ENCODE measurements around the gene TRIM72.
"Not testable (repeated sequence)": the region's sequence is repeated elsewhere in the genome, so short reads cannot be mapped to it uniquely, and the experiment has no call there.

DNA sequence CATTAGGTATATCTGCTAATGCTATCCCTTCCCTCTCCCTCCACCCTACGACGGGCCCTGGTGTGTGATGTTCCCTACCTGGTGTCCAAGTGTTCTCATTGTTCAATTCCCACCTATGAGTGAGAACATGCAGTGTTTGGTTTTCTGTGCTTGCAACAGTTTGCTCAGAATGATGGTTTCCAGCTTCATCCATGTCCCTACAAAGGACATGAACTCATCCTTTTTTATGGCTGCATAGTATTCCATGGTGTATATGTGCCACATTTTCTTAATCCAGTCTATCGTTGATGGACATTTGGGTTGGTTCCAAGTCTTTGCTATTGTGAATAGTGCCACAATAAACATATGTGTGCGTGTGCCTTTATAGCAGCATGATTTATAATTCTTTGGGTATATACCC lies 64.9 kb downstream of the TRIM72 start:
- TF ChIP-seq EZH2, EZH2phosphoT487 (IDR thresholded peaks at IDR 0.05): not testable (repeated sequence)
- TF ChIP-seq, protein P1, sequence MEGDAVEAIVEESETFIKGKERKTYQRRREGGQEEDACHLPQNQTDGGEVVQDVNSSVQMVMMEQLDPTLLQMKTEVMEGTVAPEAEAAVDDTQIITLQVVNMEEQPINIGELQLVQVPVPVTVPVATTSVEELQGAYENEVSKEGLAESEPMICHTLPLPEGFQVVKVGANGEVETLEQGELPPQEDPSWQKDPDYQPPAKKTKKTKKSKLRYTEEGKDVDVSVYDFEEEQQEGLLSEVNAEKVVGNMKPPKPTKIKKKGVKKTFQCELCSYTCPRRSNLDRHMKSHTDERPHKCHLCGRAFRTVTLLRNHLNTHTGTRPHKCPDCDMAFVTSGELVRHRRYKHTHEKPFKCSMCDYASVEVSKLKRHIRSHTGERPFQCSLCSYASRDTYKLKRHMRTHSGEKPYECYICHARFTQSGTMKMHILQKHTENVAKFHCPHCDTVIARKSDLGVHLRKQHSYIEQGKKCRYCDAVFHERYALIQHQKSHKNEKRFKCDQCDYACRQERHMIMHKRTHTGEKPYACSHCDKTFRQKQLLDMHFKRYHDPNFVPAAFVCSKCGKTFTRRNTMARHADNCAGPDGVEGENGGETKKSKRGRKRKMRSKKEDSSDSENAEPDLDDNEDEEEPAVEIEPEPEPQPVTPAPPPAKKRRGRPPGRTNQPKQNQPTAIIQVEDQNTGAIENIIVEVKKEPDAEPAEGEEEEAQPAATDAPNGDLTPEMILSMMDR (IDR thresholded peaks at IDR 0.05) = not testable (repeated sequence)
